T-helper 17 cell (primary cell): Measurements from ENCODE around the gene SPINK5. TPM values are rescaled to one million over a fixed set of nuclear protein-coding genes. Genes with fewer than 3 reads are reported as not detected.

ENCODE experiments used
- ATAC-seq: fragments of 150-1000 bp; cut with Tn5 transposase; 2 replicates; pipeline ENCODE4 v1.10.0; 2021; ENCODE audit warnings: mild to moderate bottlenecking, moderate library complexity
- DNase-seq, 3 donors: peaks; one replicate each; pipeline versions ENCODE4 v3.0.0 to v3.0.0-alpha.2; 2020 to 2021
- H3K9me3 ChIP-seq: one replicate; pipeline ENCODE4 v1.7.0; 2013; ENCODE audit warnings: low read length, mild to moderate bottlenecking; ENCODE audit not compliant: control insufficient read depth, poor library complexity, severe bottlenecking
- H3K27ac Mint-ChIP-seq: one replicate; pipeline ENCODE4 v1.8.0; 2022; ENCODE audit warnings: mild to moderate bottlenecking, moderate library complexity, mixed read lengths
- H3K27me3 Mint-ChIP-seq: one replicate; pipeline ENCODE4 v1.8.0; 2022; ENCODE audit warnings: mixed read lengths
- H3K36me3 Mint-ChIP-seq: one replicate; pipeline ENCODE4 v1.8.0; 2022; ENCODE audit warnings: low read depth, mixed read lengths
- H3K4me1 Mint-ChIP-seq: one replicate; pipeline ENCODE4 v1.8.0; 2022; ENCODE audit warnings: mild to moderate bottlenecking, mixed read lengths
- H3K4me3 Mint-ChIP-seq: one replicate; pipeline ENCODE4 v1.8.0; 2022; ENCODE audit warnings: mild to moderate bottlenecking, moderate library complexity, mixed read lengths
- total RNA-seq, 4 donors: library from RNA in 2 of 4; stranded (reverse) in 2 of 4; gene quantifications; one replicate each; pipeline ENCODE4 v1.2.3 and lab custom pipeline; 2022 to 2026

Gene SPINK5
- total RNA-seq, 2 donors from 2014 or later = not detected

GRCh38 chr5:148072207-148072606 is 8.4 kb downstream of the SPINK5 start:
- no peak for ATAC-seq
- DNase-seq = no peak
- Mint-ChIP-seq H3K4me1 (no peaks in the 10 kb centered on the region), H3K27me3 (no peaks in the 10 kb centered on the region), H3K4me3 (no peak overlapping the region), H3K27ac (no peak overlapping the region), H3K36me3 (no peaks in the 10 kb centered on the region)
- no peaks in the 10 kb centered on the region for H3K9me3 ChIP-seq

- Mint-ChIP-seq H3K27me3 (no peaks in the 10 kb centered on the region), H3K4me1 (no peaks in the 10 kb centered on the region), H3K27ac (no peak overlapping the region), H3K4me3 (no peak overlapping the region), H3K36me3 (no peaks in the 10 kb centered on the region)
- DNase-seq = no peak
- no peak for ATAC-seq
- H3K9me3 ChIP-seq = no peaks in the 10 kb centered on the region
Observed at GRCh38 chr5:148075529-148075928, 11.7 kb downstream of the SPINK5 start.

GRCh38 chr5:148083203-148083602 is 19.4 kb downstream of the SPINK5 start:
- DNase-seq (no peak), ATAC-seq (no peak)
- no peaks in the 10 kb centered on the region for H3K4me1 Mint-ChIP-seq
- no peaks in the 10 kb centered on the region for H3K9me3 ChIP-seq
- no peaks in the 10 kb centered on the region for H3K27me3 Mint-ChIP-seq
- no peaks in the 10 kb centered on the region for H3K36me3 Mint-ChIP-seq
- no peak overlapping the region for H3K4me3 Mint-ChIP-seq
- no peak overlapping the region for H3K27ac Mint-ChIP-seq

GRCh38 chr5:148084269-148084668 is 20.5 kb downstream of the SPINK5 start:
- Mint-ChIP-seq H3K36me3 (no peaks in the 10 kb centered on the region), H3K27ac (no peak overlapping the region), H3K4me1 (no peaks in the 10 kb centered on the region), H3K27me3 (no peaks in the 10 kb centered on the region), H3K4me3 (no peak overlapping the region)
- no peak for DNase-seq
- no peak for ATAC-seq
- no peaks in the 10 kb centered on the region for H3K9me3 ChIP-seq

GRCh38 chr5:148085310-148085709 is 21.5 kb downstream of the SPINK5 start:
- no peak overlapping the region for H3K27ac Mint-ChIP-seq
- no peak overlapping the region for H3K4me3 Mint-ChIP-seq
- H3K36me3 Mint-ChIP-seq = no peaks in the 10 kb centered on the region
- no peak for ATAC-seq
- H3K27me3 Mint-ChIP-seq = no peaks in the 10 kb centered on the region
- no peaks in the 10 kb centered on the region for H3K9me3 ChIP-seq
- no peak for DNase-seq
- no peaks in the 10 kb centered on the region for H3K4me1 Mint-ChIP-seq

- H3K9me3 ChIP-seq = no peaks in the 10 kb centered on the region
- no peaks in the 10 kb centered on the region for H3K4me1 Mint-ChIP-seq
- H3K27ac Mint-ChIP-seq = no peak overlapping the region
- no peaks in the 10 kb centered on the region for H3K27me3 Mint-ChIP-seq
- H3K36me3 Mint-ChIP-seq = no peaks in the 10 kb centered on the region
- no peak for ATAC-seq
- DNase-seq = no peak
- no peak overlapping the region for H3K4me3 Mint-ChIP-seq
Observed at GRCh38 chr5:148085977-148086705, 22.4 kb downstream of the SPINK5 start.

GRCh38 chr5:148090146-148090772 is 26.5 kb downstream of the SPINK5 start:
- no peaks in the 10 kb centered on the region for H3K4me1 Mint-ChIP-seq
- DNase-seq (no peak), ATAC-seq (no peak)
- peaks cover 6% of the 10 kb centered on the region for H3K27me3 Mint-ChIP-seq
- no peaks in the 10 kb centered on the region for H3K36me3 Mint-ChIP-seq
- no peaks in the 10 kb centered on the region for H3K9me3 ChIP-seq
- no peak overlapping the region for H3K27ac Mint-ChIP-seq
- no peak overlapping the region for H3K4me3 Mint-ChIP-seq

- Mint-ChIP-seq H3K4me3 (no peak overlapping the region), H3K36me3 (no peaks in the 10 kb centered on the region), H3K4me1 (no peaks in the 10 kb centered on the region), H3K27ac (no peak overlapping the region), H3K27me3 (peaks cover 12% of the 10 kb centered on the region)
- ATAC-seq (no peak), DNase-seq (no peak)
- H3K9me3 ChIP-seq = no peaks in the 10 kb centered on the region
Observed at GRCh38 chr5:148090773-148091250, 27.0 kb downstream of the SPINK5 start.

GRCh38 chr5:148091991-148092964 is 28.5 kb downstream of the SPINK5 start:
- Mint-ChIP-seq H3K4me1 (no peaks in the 10 kb centered on the region), H3K27ac (no peak overlapping the region), H3K4me3 (no peak overlapping the region), H3K36me3 (no peaks in the 10 kb centered on the region), H3K27me3 (peaks cover 12% of the 10 kb centered on the region)
- ATAC-seq (no peak), DNase-seq (no peak)
- no peaks in the 10 kb centered on the region for H3K9me3 ChIP-seq

- ATAC-seq = no peak
- no peak overlapping the region for H3K27ac Mint-ChIP-seq
- H3K4me3 Mint-ChIP-seq = no peak overlapping the region
- H3K4me1 Mint-ChIP-seq = no peaks in the 10 kb centered on the region
- H3K9me3 ChIP-seq = no peaks in the 10 kb centered on the region
- DNase-seq = no peak
- peaks cover 12% of the 10 kb centered on the region for H3K27me3 Mint-ChIP-seq
- H3K36me3 Mint-ChIP-seq = no peaks in the 10 kb centered on the region
Observed at GRCh38 chr5:148094336-148094735, 30.6 kb downstream of the SPINK5 start.

- ATAC-seq = no peak
- Mint-ChIP-seq H3K4me1 (no peaks in the 10 kb centered on the region), H3K27me3 (peaks cover 30% of the 10 kb centered on the region), H3K27ac (no peak overlapping the region), H3K36me3 (no peaks in the 10 kb centered on the region), H3K4me3 (no peak overlapping the region)
- no peaks in the 10 kb centered on the region for H3K9me3 ChIP-seq
- no peak for DNase-seq
Observed at GRCh38 chr5:148104226-148104625, 40.4 kb downstream of the SPINK5 start.

GRCh38 chr5:148107608-148108007 is 43.8 kb downstream of the SPINK5 start:
- no peaks in the 10 kb centered on the region for H3K9me3 ChIP-seq
- DNase-seq = no peak
- H3K36me3 Mint-ChIP-seq = no peaks in the 10 kb centered on the region
- no peak overlapping the region for H3K4me3 Mint-ChIP-seq
- no peaks in the 10 kb centered on the region for H3K4me1 Mint-ChIP-seq
- H3K27me3 Mint-ChIP-seq = peaks cover 20% of the 10 kb centered on the region
- no peak for ATAC-seq
- H3K27ac Mint-ChIP-seq = no peak overlapping the region

GRCh38 chr5:148113243-148113642 is 49.5 kb downstream of the SPINK5 start:
- no peaks in the 10 kb centered on the region for H3K4me1 Mint-ChIP-seq
- no peaks in the 10 kb centered on the region for H3K36me3 Mint-ChIP-seq
- H3K9me3 ChIP-seq = no peaks in the 10 kb centered on the region
- H3K4me3 Mint-ChIP-seq = no peak overlapping the region
- peaks cover 17% of the 10 kb centered on the region for H3K27me3 Mint-ChIP-seq
- DNase-seq (no peak), ATAC-seq (no peak)
- H3K27ac Mint-ChIP-seq = no peak overlapping the region
